ENCODE results near the gene RUSC1.

The RUSC1 gene

GRCh38 chr1:155313261-155313660, 7.4 kb upstream of the RUSC1 start:
- H3K4me2 ChIP-seq (ENCODE audit: insufficient read depth, low read length): peak overlapping the region; percentile 27; the same call in 1 of the 2 replicates
- no peaks in the 10 kb centered on the region for H3K27me3 ChIP-seq (ENCODE audit: insufficient read depth, low read length, poor library complexity)
- peaks cover 58% of the 10 kb centered on the region for H3K79me2 ChIP-seq (ENCODE audit: insufficient read depth, low read length)
- ATAC-seq (ENCODE audit: insufficient read depth, low read depth) (no peak), DNase-seq (no peak)
- H3K4me1 ChIP-seq (ENCODE audit: insufficient read depth, low read length): peaks cover 37% of the 10 kb centered on the region
- no peak for TF ChIP-seq EZH2 (IDR thresholded peaks at IDR 0.05; ENCODE audit: borderline replicate concordance, low read depth, low read length, severe bottlenecking)
- TF ChIP-seq CTCF (IDR thresholded peaks at IDR 0.05; ENCODE audit: borderline replicate concordance, extremely low read depth, low read length, poor library complexity, severe bottlenecking): no peak
- no peak overlapping the region for H2AFZ ChIP-seq (ENCODE audit: low read depth, low read length)
- no peak overlapping the region for H3K27ac ChIP-seq (ENCODE audit: low read length)
- H3K9ac ChIP-seq (ENCODE audit: low read depth, low read length): no peak overlapping the region
- no peak overlapping the region for H3K4me3 ChIP-seq (ENCODE audit: low read depth in 1 of 2, low read length in 2 of 2)
- H3K36me3 ChIP-seq (ENCODE audit: insufficient read depth, low read length): peaks cover 67% of the 10 kb centered on the region
- peaks cover 22% of the 10 kb centered on the region; the same call in 1 of the 2 replicates for H4K20me1 ChIP-seq (ENCODE audit: insufficient read depth, low read length)
- no peaks in the 10 kb centered on the region for H3K9me3 ChIP-seq (ENCODE audit: insufficient read depth, low read length, severe bottlenecking)

- peaks cover 74% of the 10 kb centered on the region for H3K36me3 ChIP-seq (ENCODE audit: insufficient read depth, low read length)
Observed at GRCh38 chr1:155316922-155317321, 3.8 kb upstream of the RUSC1 start.

GRCh38 chr1:155318082-155318481, 2.6 kb upstream of the RUSC1 start:
- Histone ChIP-seq H2AFZ (ENCODE audit: low read depth, low read length) (no peak overlapping the region), H3K9me3 (ENCODE audit: insufficient read depth, low read length, severe bottlenecking) (no peaks in the 10 kb centered on the region), H4K20me1 (ENCODE audit: insufficient read depth, low read length) (peaks cover 18% of the 10 kb centered on the region; the same call in 1 of the 2 replicates), H3K27me3 (ENCODE audit: insufficient read depth, low read length, poor library complexity) (no peaks in the 10 kb centered on the region), H3K4me1 (ENCODE audit: insufficient read depth, low read length) (peaks cover 19% of the 10 kb centered on the region), H3K79me2 (ENCODE audit: insufficient read depth, low read length) (peaks cover 19% of the 10 kb centered on the region), H3K36me3 (ENCODE audit: insufficient read depth, low read length) (peaks cover 62% of the 10 kb centered on the region), H3K4me3 (ENCODE audit: low read depth in 1 of 2, low read length in 2 of 2) (no peak overlapping the region), H3K9ac (ENCODE audit: low read depth, low read length) (no peak overlapping the region), H3K27ac (ENCODE audit: low read length) (no peak overlapping the region), H3K4me2 (ENCODE audit: insufficient read depth, low read length) (no peak overlapping the region)
- ATAC-seq (ENCODE audit: insufficient read depth, low read depth) (no peak), DNase-seq (no peak)
- TF ChIP-seq CTCF (IDR thresholded peaks at IDR 0.05; ENCODE audit: borderline replicate concordance, extremely low read depth, low read length, poor library complexity, severe bottlenecking) (no peak), EZH2 (IDR thresholded peaks at IDR 0.05; ENCODE audit: borderline replicate concordance, low read depth, low read length, severe bottlenecking) (no peak)

More at GRCh38 chr1:155316922-155317321, 3.8 kb upstream of the RUSC1 start:
- TF ChIP-seq EZH2 (IDR thresholded peaks at IDR 0.05; ENCODE audit: borderline replicate concordance, low read depth, low read length, severe bottlenecking) (no peak), CTCF (IDR thresholded peaks at IDR 0.05; ENCODE audit: borderline replicate concordance, extremely low read depth, low read length, poor library complexity, severe bottlenecking) (no peak)
- DNase-seq: no peak
- peaks cover 22% of the 10 kb centered on the region; the same call in 1 of the 2 replicates for H4K20me1 ChIP-seq (ENCODE audit: insufficient read depth, low read length)
- no peak overlapping the region for H3K4me3 ChIP-seq (ENCODE audit: low read depth in 1 of 2, low read length in 2 of 2)
- ATAC-seq (ENCODE audit: insufficient read depth, low read depth): no peak
- peaks cover 19% of the 10 kb centered on the region for H3K4me1 ChIP-seq (ENCODE audit: insufficient read depth, low read length)
- H3K4me2 ChIP-seq (ENCODE audit: insufficient read depth, low read length): no peak overlapping the region
- H2AFZ ChIP-seq (ENCODE audit: low read depth, low read length): no peak overlapping the region
- no peak overlapping the region for H3K27ac ChIP-seq (ENCODE audit: low read length)
- no peaks in the 10 kb centered on the region for H3K9me3 ChIP-seq (ENCODE audit: insufficient read depth, low read length, severe bottlenecking)
- H3K27me3 ChIP-seq (ENCODE audit: insufficient read depth, low read length, poor library complexity): no peaks in the 10 kb centered on the region
- no peak overlapping the region for H3K9ac ChIP-seq (ENCODE audit: low read depth, low read length)
- peaks cover 25% of the 10 kb centered on the region for H3K79me2 ChIP-seq (ENCODE audit: insufficient read depth, low read length)

All from DND-41 (cell line).